HCT116 (cell line): ENCODE measurements around the gene RPS6KL1. TPM values are rescaled to one million over a fixed set of nuclear protein-coding genes. Genes with fewer than 3 reads are reported as not detected.
A peak's percentile ranks its signal among the peaks of the same experiment; 100 is the strongest.

ENCODE experiments used
- ATAC-seq: fragments of 200-7000 bp; cut with Tn5 transposase; 2 replicates; pipeline ENCODE4 v1.9.1; 2020; ENCODE audit warnings: mild to moderate bottlenecking, moderate library complexity
- BruUV-seq: library from RNA; stranded (reverse); fragments of 400-500 nt; replicated peaks from 2 replicates; lab custom pipeline; 2021; lab: Mats Ljungman, UMichigan
- CTCF ChIA-PET: fragments of 300-600 bp; sonication (Branson Sonifier 250); formaldehyde crosslinking; loops from one replicate; lab custom pipeline; 2021; ENCODE audit warnings: antibody characterized with exemption; lab: Charles Lee
- POLR2A ChIA-PET: fragments of 300-600, 350-600 bp; sonication (Branson Sonifier 250); formaldehyde crosslinking; loops from one replicate; lab custom pipeline; 2021; ENCODE audit warnings: antibody characterized with exemption; lab: Charles Lee
- RAD21 ChIA-PET, 2 experiments: fragments of 300-600 bp; sonication (Branson Sonifier 250); formaldehyde crosslinking; loops; one replicate each; lab custom pipeline; 2023; ENCODE audit warnings: low total read pairs in 2 of 2; ENCODE audit not compliant: uncharacterized antibody in 2 of 2, unreplicated experiment in 2 of 2, low non-redundant PET in 1 of 2; lab: Charles Lee
- DNase-seq: peaks from one replicate; pipeline ENCODE4 v3.0.0-alpha.2; 2010; ENCODE audit warnings: low read depth, low spot score
- H2AFZ ChIP-seq: fragments of 200-600 bp; shearing (Covaris generic), sonication (generic); 2 replicates; pipeline ENCODE4 v1.6.1; 2017; ENCODE audit warnings: low read depth, mixed run types, mixed read lengths, antibody characterized with exemption, low read length; ENCODE audit not compliant: poor library complexity, severe bottlenecking
- H3K27ac ChIP-seq: 2 replicates; pipeline ENCODE4 v1.5.1; 2012; ENCODE audit warnings: low read depth, low read length
- H3K27me3 ChIP-seq: fragments of 200-600 bp; sonication (generic); 2 replicates; pipeline ENCODE4 v1.6.1; 2016; ENCODE audit warnings: mixed run types, low read length, mixed read lengths; ENCODE audit not compliant: insufficient read depth
- H3K36me3 ChIP-seq, 2 experiments: fragments of 200-500 bp in 1 of 2; fragments of 200-600 bp in 1 of 2; sonication (Bioruptor generic) in 1 of 2; sonication (generic) in 1 of 2; 2 replicates each; pipeline versions ENCODE4 v1.5.1 to v1.6.1; 2014 to 2016; ENCODE audit warnings: low read length in 2 of 2, inconsistent platforms in 1 of 2, mixed read lengths in 1 of 2, mixed run types in 1 of 2; ENCODE audit not compliant: insufficient read depth in 2 of 2, control insufficient read depth in 1 of 2
- H3K4me1 ChIP-seq, 2 experiments: fragments of 200-600 bp in 1 of 2; sonication (generic) in 1 of 2; 2 replicates each; pipeline versions ENCODE4 v1.5.1 to v1.6.1; 2012 to 2017; ENCODE audit warnings: low read length in 2 of 2, inconsistent platforms in 1 of 2, mild to moderate bottlenecking in 1 of 2, mixed read lengths in 1 of 2, mixed run types in 1 of 2, moderate library complexity in 1 of 2; ENCODE audit not compliant: insufficient read depth in 2 of 2, control insufficient read depth in 1 of 2
- H3K4me2 ChIP-seq: fragments of 200-600 bp; sonication (generic); 2 replicates; pipeline ENCODE4 v1.6.1; 2017; ENCODE audit warnings: mixed run types, low read length, mixed read lengths
- H3K4me3 ChIP-seq, 2 experiments: fragments of 200-600 bp in 1 of 2; sonication (generic) in 1 of 2; replicated peaks in 1 of 2; 2 replicates each; pipeline ENCODE4 v1.5.1; 2011 to 2016; ENCODE audit warnings: low read length in 2 of 2, control low read depth in 1 of 2, low read depth in 1 of 2, mild to moderate bottlenecking in 1 of 2, mixed read lengths in 1 of 2, mixed run types in 1 of 2
- H3K79me2 ChIP-seq: fragments of 200-600 bp; sonication (generic); 2 replicates; pipeline ENCODE4 v1.6.1; 2017; ENCODE audit warnings: mild to moderate bottlenecking, mixed run types, low read length, moderate library complexity, mixed read lengths; ENCODE audit not compliant: insufficient read depth
- H3K9ac ChIP-seq: fragments of 200-600 bp; sonication (generic); 2 replicates; pipeline ENCODE4 v1.6.1; 2016; ENCODE audit warnings: low read length, mixed read lengths
- H3K9me2 ChIP-seq: fragments of 200-600 bp; sonication (generic), shearing (Covaris generic); 2 replicates; pipeline ENCODE4 v1.6.1; 2017; ENCODE audit warnings: mixed run types, mild to moderate bottlenecking, moderate library complexity; ENCODE audit not compliant: insufficient read depth
- H3K9me3 ChIP-seq, 2 experiments: fragments of 200-500 bp in 1 of 2; fragments of 200-600 bp in 1 of 2; sonication (Bioruptor generic) in 1 of 2; sonication (generic) in 1 of 2; 2 replicates each; pipeline ENCODE4 v1.6.1; 2014 to 2017; ENCODE audit warnings: low read length in 2 of 2, mixed read lengths in 2 of 2, inconsistent platforms in 1 of 2, low read depth in 1 of 2, mild to moderate bottlenecking in 1 of 2, mixed run types in 1 of 2, moderate library complexity in 1 of 2; ENCODE audit not compliant: control insufficient read depth in 1 of 2, insufficient read depth in 1 of 2
- H4K20me1 ChIP-seq: fragments of 200-600 bp; sonication (generic), shearing (Covaris generic); 2 replicates; pipeline ENCODE4 v1.6.1; 2017; ENCODE audit warnings: mixed run types, mild to moderate bottlenecking, moderate library complexity; ENCODE audit not compliant: insufficient read depth
- ATF3 ChIP-seq: IDR thresholded peaks from 2 replicates; pipeline ENCODE4 v1.6.1; 2012
- EGR1 ChIP-seq: IDR thresholded peaks from 2 replicates; pipeline ENCODE4 v1.6.1; 2012; ENCODE audit warnings: low read depth
- ELF1 ChIP-seq: IDR thresholded peaks from 2 replicates; pipeline ENCODE4 v1.6.1; 2012; ENCODE audit warnings: low read depth, borderline replicate concordance
- EZH2 ChIP-seq: fragments of 200-600 bp; sonication (generic); IDR thresholded peaks from 2 replicates; pipeline ENCODE4 v1.6.1; 2017; ENCODE audit warnings: antibody characterized with exemption, mixed run types
- EZH2phosphoT487 ChIP-seq: fragments of 200-600 bp; IDR thresholded peaks from 2 replicates; pipeline ENCODE4 v1.6.1; 2018; ENCODE audit warnings: antibody characterized with exemption, borderline replicate concordance
- FOSL1 ChIP-seq: IDR thresholded peaks from 2 replicates; pipeline ENCODE4 v1.6.1; 2012; ENCODE audit warnings: low read depth
- POLR2A ChIP-seq: IDR thresholded peaks from 2 replicates; pipeline ENCODE4 v1.7.0; 2011; ENCODE audit warnings: borderline replicate concordance; ENCODE audit not compliant: insufficient read depth, insufficient read length; ENCODE audit errors: extremely low read depth
- POLR2AphosphoS5 ChIP-seq: IDR thresholded peaks from 2 replicates; pipeline ENCODE4 v1.6.1; 2011; ENCODE audit warnings: mild to moderate bottlenecking, low read depth, low read length, moderate library complexity
- RAD21 ChIP-seq: IDR thresholded peaks from 2 replicates; pipeline ENCODE4 v1.6.1; 2012; ENCODE audit warnings: low read depth, mild to moderate bottlenecking
- SIN3A ChIP-seq: IDR thresholded peaks from 2 replicates; pipeline ENCODE4 v1.6.1; 2012; ENCODE audit warnings: low read depth
- SP1 ChIP-seq: IDR thresholded peaks from 2 replicates; pipeline ENCODE4 v1.6.1; 2012; ENCODE audit warnings: low read depth
- TCF7L2 ChIP-seq: IDR thresholded peaks from 2 replicates; pipeline ENCODE4 v1.7.0; 2011; ENCODE audit warnings: borderline replicate concordance, inconsistent platforms; ENCODE audit not compliant: insufficient read depth, insufficient read length; ENCODE audit errors: extremely low read depth
- YY1 ChIP-seq: IDR thresholded peaks from 2 replicates; pipeline ENCODE4 v1.6.1; 2011; ENCODE audit warnings: low read length, low read depth, moderate library complexity, mild to moderate bottlenecking; ENCODE audit not compliant: insufficient replicate concordance; ENCODE audit errors: extremely low read depth
- ZFX ChIP-seq: fragments of 450-650 bp; IDR thresholded peaks from 2 replicates; pipeline ENCODE4 v1.6.1; 2017
- ZNF274 ChIP-seq: fragments of 200-500 bp; sonication (Bioruptor generic); IDR thresholded peaks from 2 replicates; pipeline ENCODE4 v1.6.1; 2014; ENCODE audit warnings: mild to moderate bottlenecking, low read depth, low read length, inconsistent platforms
- intact Hi-C: fragments of 100-400 bp; cut with micrococcal nuclease; formaldehyde crosslinking; loops from 2 replicates; pipeline ENCODE4 v1.10.0; 2022
- total RNA-seq: library from RNA; stranded (reverse); gene quantifications from one replicate; pipeline ENCODE4 v1.2.1, GENCODE V29; 2021; ENCODE audit not compliant: unreplicated experiment
- TF ChIP-seq, protein P1 (sequence below), 3 experiments: fragments of 200-600 bp in 1 of 3; sonication (generic) in 1 of 3; IDR thresholded peaks in 2 of 3; conservative IDR thresholded peaks in 1 of 3; 2 replicates each; pipeline ENCODE4 v1.5.1; 2012 to 2017; ENCODE audit warnings: low read depth in 2 of 3, low read length in 2 of 3, antibody characterized with exemption in 1 of 3, borderline replicate concordance in 1 of 3, control low read depth in 1 of 3, mild to moderate bottlenecking in 1 of 3, mixed read lengths in 1 of 3, mixed run types in 1 of 3, moderate library complexity in 1 of 3; ENCODE audit not compliant: insufficient read depth in 1 of 3
- TF ChIP-seq, protein P2 (sequence below): IDR thresholded peaks from 2 replicates; pipeline ENCODE4 v1.6.1; 2012; ENCODE audit warnings: low read depth

Gene RPS6KL1
- total RNA-seq, 1 experiment from 2014 or later, result 6.7 TPM

GRCh38 chr14:74904635-74905503 lies 18.2 kb downstream of the RPS6KL1 start (continued):
- TF ChIP-seq RAD21, result no peak
- no peak for TF ChIP-seq EGR1
- TF ChIP-seq EZH2, result no peak
- TF ChIP-seq SP1, result no peak
- no peak for TF ChIP-seq ELF1
- TF ChIP-seq, all 23 proteins: peak for 0

DNA sequence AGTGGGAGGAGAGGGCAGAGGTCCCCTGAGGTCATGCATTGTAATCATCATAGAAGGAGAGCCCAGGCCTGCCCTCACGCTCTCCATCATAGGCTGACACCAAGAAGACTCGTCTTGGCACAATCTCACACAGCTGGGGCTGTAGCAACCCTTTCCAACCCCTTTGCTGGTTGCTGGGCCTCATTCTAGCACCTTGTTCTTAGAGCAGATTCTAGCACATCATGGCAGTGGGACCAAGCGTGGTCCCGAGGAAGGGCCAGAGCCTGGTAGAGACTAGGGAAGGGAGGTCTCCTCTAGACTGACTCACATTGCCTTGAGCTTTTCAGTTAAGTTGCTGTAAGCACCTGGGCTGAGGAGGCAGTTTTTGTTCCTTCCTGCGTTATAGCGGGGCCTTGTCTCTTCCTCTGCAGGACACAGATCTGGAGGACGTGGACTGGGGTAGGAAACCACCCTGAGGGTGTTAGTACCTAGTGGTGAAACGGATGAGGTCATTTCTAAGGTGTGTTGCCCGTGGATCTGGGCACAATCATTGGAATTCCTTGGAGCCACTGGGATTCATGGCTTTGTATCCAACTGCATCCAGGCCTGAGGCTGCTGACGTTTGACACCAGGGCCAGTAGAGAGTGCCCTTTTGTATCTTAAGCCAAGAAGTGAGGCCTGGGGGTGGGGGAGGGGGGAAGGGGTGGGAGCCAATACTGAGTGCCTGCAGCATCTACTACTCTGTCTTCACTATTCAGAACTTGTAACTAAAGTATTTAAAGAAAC lies 19.9 kb downstream of the RPS6KL1 start:
- H3K27ac ChIP-seq, result no peak overlapping the region
- no peak for ATAC-seq
- H2AFZ ChIP-seq, result no peak overlapping the region
- intact Hi-C loops, result no loop called here
- peaks cover 38 to 47% of the 10 kb centered on the region in 2 experiments for H3K36me3 ChIP-seq
- no peaks in the 10 kb centered on the region for H3K79me2 ChIP-seq
- no peak for DNase-seq
- no peaks in the 10 kb centered on the region for H3K9me3 ChIP-seq
- H3K4me1 ChIP-seq, result peaks cover 2 to 3% of the 10 kb centered on the region in 2 experiments; a peak in 1 of 4 replicates
- TSS peak; percentile 37 for BruUV-seq
- H3K9ac ChIP-seq, result no peak overlapping the region
- H3K4me2 ChIP-seq, result no peak overlapping the region
- no peaks in the 10 kb centered on the region for H3K9me2 ChIP-seq
- no peaks in the 10 kb centered on the region for H4K20me1 ChIP-seq
- ChIA-PET CTCF (interaction anchor here (5.5 kb wide), 1 partner anchor 42 kb away, joined by 94 read pairs; no protein-coding TSS in a partner anchor), RAD21 (no interaction called here), POLR2A (no interaction called here)
- H3K27me3 ChIP-seq, result no peaks in the 10 kb centered on the region
- no peak overlapping the region for H3K4me3 ChIP-seq
- TF ChIP-seq SP1 (no peak), ZNF274 (no peak), ATF3 (no peak), POLR2AphosphoS5 (no peak), ZFX (no peak), ELF1 (no peak), EGR1 (no peak), TCF7L2 (no peak), POLR2A (no peak), SIN3A (no peak), RAD21 (no peak), YY1 (no peak), EZH2phosphoT487 (no peak), FOSL1 (no peak)
- TF ChIP-seq, protein P1, sequence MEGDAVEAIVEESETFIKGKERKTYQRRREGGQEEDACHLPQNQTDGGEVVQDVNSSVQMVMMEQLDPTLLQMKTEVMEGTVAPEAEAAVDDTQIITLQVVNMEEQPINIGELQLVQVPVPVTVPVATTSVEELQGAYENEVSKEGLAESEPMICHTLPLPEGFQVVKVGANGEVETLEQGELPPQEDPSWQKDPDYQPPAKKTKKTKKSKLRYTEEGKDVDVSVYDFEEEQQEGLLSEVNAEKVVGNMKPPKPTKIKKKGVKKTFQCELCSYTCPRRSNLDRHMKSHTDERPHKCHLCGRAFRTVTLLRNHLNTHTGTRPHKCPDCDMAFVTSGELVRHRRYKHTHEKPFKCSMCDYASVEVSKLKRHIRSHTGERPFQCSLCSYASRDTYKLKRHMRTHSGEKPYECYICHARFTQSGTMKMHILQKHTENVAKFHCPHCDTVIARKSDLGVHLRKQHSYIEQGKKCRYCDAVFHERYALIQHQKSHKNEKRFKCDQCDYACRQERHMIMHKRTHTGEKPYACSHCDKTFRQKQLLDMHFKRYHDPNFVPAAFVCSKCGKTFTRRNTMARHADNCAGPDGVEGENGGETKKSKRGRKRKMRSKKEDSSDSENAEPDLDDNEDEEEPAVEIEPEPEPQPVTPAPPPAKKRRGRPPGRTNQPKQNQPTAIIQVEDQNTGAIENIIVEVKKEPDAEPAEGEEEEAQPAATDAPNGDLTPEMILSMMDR (IDR thresholded peaks at IDR 0.05 in 2 of 3, conservative IDR thresholded peaks at IDR 0.05 in 1 of 3; ENCODE audit: borderline replicate concordance in 1 of 3, insufficient read depth in 1 of 3, low read depth in 2 of 3, low read length in 2 of 3), result no peak
- TF ChIP-seq, protein P2, sequence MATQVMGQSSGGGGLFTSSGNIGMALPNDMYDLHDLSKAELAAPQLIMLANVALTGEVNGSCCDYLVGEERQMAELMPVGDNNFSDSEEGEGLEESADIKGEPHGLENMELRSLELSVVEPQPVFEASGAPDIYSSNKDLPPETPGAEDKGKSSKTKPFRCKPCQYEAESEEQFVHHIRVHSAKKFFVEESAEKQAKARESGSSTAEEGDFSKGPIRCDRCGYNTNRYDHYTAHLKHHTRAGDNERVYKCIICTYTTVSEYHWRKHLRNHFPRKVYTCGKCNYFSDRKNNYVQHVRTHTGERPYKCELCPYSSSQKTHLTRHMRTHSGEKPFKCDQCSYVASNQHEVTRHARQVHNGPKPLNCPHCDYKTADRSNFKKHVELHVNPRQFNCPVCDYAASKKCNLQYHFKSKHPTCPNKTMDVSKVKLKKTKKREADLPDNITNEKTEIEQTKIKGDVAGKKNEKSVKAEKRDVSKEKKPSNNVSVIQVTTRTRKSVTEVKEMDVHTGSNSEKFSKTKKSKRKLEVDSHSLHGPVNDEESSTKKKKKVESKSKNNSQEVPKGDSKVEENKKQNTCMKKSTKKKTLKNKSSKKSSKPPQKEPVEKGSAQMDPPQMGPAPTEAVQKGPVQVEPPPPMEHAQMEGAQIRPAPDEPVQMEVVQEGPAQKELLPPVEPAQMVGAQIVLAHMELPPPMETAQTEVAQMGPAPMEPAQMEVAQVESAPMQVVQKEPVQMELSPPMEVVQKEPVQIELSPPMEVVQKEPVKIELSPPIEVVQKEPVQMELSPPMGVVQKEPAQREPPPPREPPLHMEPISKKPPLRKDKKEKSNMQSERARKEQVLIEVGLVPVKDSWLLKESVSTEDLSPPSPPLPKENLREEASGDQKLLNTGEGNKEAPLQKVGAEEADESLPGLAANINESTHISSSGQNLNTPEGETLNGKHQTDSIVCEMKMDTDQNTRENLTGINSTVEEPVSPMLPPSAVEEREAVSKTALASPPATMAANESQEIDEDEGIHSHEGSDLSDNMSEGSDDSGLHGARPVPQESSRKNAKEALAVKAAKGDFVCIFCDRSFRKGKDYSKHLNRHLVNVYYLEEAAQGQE, result no peak
